H1 (cell line): ENCODE measurements around the gene GMEB2. TPM values are rescaled to one million over a fixed set of nuclear protein-coding genes. Genes with fewer than 3 reads are reported as not detected.

Experiments used
- BCL11A ChIP-seq, 2 experiments: IDR thresholded peaks; one replicate each; pipeline ENCODE4 v1.6.1; 2011; ENCODE audit warnings: low read depth in 2 of 2, low read length in 2 of 2, mild to moderate bottlenecking in 2 of 2
- CHD2 ChIP-seq: IDR thresholded peaks from 2 replicates; pipeline ENCODE4 v1.6.1; 2012; ENCODE audit warnings: low read length, improper control_type of control experiment
- CHD7 ChIP-seq: fragments of 300-600 bp; sonication (generic); IDR thresholded peaks from 2 replicates; pipeline ENCODE4 v1.7.1; 2012; ENCODE audit warnings: low read length, moderate library complexity, mild to moderate bottlenecking, inconsistent platforms; ENCODE audit not compliant: insufficient replicate concordance
- SIN3A ChIP-seq, 2 experiments: IDR thresholded peaks in 1 of 2; conservative IDR thresholded peaks in 1 of 2; 2 replicates each; pipeline ENCODE4 v1.6.1; 2011 to 2012; ENCODE audit warnings: low read length in 2 of 2, improper control_type of control experiment in 1 of 2, low read depth in 1 of 2, mild to moderate bottlenecking in 1 of 2
- SIX5 ChIP-seq: IDR thresholded peaks from 2 replicates; pipeline ENCODE4 v1.6.1; 2011; ENCODE audit warnings: mild to moderate bottlenecking, low read depth, low read length
- TAF1 ChIP-seq: IDR thresholded peaks from 2 replicates; pipeline ENCODE4 v1.6.1; 2011; ENCODE audit warnings: mild to moderate bottlenecking, low read depth, low read length
- TEAD4 ChIP-seq: IDR thresholded peaks from 2 replicates; pipeline ENCODE4 v1.6.1; 2012; ENCODE audit warnings: low read depth, low read length, inconsistent platforms, mixed read lengths
- ZNF274 ChIP-seq: IDR thresholded peaks from 2 replicates; pipeline ENCODE4 v1.7.0; 2012; ENCODE audit warnings: low read length, borderline replicate concordance; ENCODE audit errors: extremely low read depth
- polyA plus RNA-seq, 7 experiments: library from polyadenylated mRNA; depleted of rRNA in 3 of 7; stranded (reverse) in 5 of 7; unstranded in 2 of 7; fragments of >200 nt in 5 of 7; fragments of 200-250 nt in 2 of 7; gene quantifications; 1 replicate in 5 of 7; 2 replicates in 1 of 7; 4 replicates in 1 of 7; pipeline versions ENCODE4 v1.2.1 to v1.2.3, GENCODE V29; 2011 to 2013; ENCODE audit warnings: missing spikeins in 2 of 7, mixed read lengths in 2 of 7
- total RNA-seq: library from RNA; stranded (reverse); fragmentation: NEBNext Ultra II Directional; extraction: Animal tissue kit (Norgen Biotek cat#: 25700); gene quantifications from 2 replicates; pipeline ENCODE4 v1.2.1, GENCODE V29; 2021
- TF ChIP-seq, protein P1 (sequence below): IDR thresholded peaks from 2 replicates; pipeline ENCODE4 v1.6.1; 2011; ENCODE audit warnings: low read depth, mild to moderate bottlenecking, low read length; ENCODE audit not compliant: insufficient read depth

Gene GMEB2
- total and polyA plus RNA-seq, 2 of the 8 experiments (the other 6 are each of a cell fraction or from before 2014, with no cell fraction given): 12.9 to 14.2 TPM

DNA sequence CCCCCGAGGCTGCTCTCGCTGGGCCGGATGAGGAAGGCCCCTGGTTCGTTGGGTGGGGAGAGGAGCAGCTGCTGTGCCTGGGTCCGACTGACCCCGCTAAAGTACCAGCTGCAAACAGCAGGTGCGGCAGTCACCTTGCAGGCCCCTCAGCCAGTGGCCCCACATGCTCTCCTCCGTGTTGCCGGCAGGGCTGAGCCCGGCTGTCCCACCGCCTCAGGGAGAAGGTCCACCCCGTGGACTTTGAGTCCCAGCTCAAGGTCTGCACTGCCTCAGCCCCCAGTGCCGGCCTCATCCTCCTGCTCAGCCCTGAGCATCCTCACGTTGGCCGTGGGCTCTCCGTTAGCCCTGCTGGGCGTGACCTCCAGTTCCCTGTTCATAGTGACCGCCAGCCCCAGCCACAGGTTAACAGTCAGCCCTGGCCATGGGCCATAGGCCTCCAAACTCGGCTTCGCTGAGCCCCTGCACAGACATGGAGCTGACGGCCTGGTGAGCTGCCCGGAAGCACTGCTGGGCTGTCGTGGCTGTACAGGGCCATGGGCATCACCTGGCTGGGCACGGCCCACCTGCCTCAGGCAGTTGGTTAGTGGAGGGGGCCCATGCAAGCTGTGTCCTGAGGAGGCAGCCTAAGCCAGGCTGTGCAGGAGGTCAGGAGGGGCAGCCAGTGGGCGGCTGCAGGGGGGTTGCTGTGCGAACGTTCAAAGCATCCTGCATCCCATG, 82.5 kb downstream of the GMEB2 start (continued):
- TF ChIP-seq CHD7 (no peak), TAF1 (no peak), CHD2 (no peak), SIN3A (conservative IDR thresholded peaks at IDR 0.05 in 1 of 2, IDR thresholded peaks at IDR 0.05 in 1 of 2; ENCODE audit: low read depth in 1 of 2, low read length in 2 of 2) (no peak), TEAD4 (no peak), SIX5 (no peak), ZNF274 (no peak), BCL11A (IDR thresholded peaks at IDR 0.05; ENCODE audit: low read depth in 2 of 2, low read length in 2 of 2) (no peak)
- TF ChIP-seq, protein P1, sequence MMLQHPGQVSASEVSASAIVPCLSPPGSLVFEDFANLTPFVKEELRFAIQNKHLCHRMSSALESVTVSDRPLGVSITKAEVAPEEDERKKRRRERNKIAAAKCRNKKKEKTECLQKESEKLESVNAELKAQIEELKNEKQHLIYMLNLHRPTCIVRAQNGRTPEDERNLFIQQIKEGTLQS: no peak
